Esophagus muscularis mucosa (tissue), 4 donors: ENCODE measurements around the gene ANKS1B.

Experiments used
- CTCF ChIP-seq, 3 experiments: fragments of 200-600 bp in 2 of 3; fragments of 450-650 bp in 1 of 3; sonication (generic) in 2 of 3; IDR thresholded peaks; one replicate each; pipeline ENCODE4 v1.5.1; 2017 to 2019; ENCODE audit warnings: antibody characterized with exemption in 3 of 3, mild to moderate bottlenecking in 2 of 3, moderate library complexity in 1 of 3
- EP300 ChIP-seq: sonication (generic); formaldehyde crosslinking; IDR thresholded peaks from one replicate; pipeline ENCODE4 v1.6.1; 2017; ENCODE audit warnings: antibody characterized with exemption
- POLR2AphosphoS5 ChIP-seq, 2 donors: sonication (generic); formaldehyde crosslinking; IDR thresholded peaks; one replicate each; pipeline ENCODE4 v1.6.1; 2017; ENCODE audit warnings: antibody characterized with exemption in 2 of 2

- TF ChIP-seq CTCF (IDR thresholded peaks at IDR 0.05): no peak
- TF ChIP-seq POLR2AphosphoS5 (IDR thresholded peaks at IDR 0.05): no peak
- TF ChIP-seq EP300: no peak
Measured at GRCh38 chr12:99926511-99927169, 58.1 kb downstream of the ANKS1B start.
